NCI-H460 (cell line): ENCODE measurements around the gene PHLPP2. TPM values are rescaled to one million over a fixed set of nuclear protein-coding genes. Genes with fewer than 3 reads are reported as not detected.

ENCODE experiments used
- DNase-seq: peaks from one replicate; pipeline ENCODE4 v3.0.0-alpha.2; 2016; ENCODE audit warnings: low read depth; ENCODE audit errors: extremely low read depth
- total RNA-seq: library from RNA; depleted of rRNA; stranded (reverse); fragments of >200 nt; shearing (Covaris generic); gene quantifications from 2 replicates; pipeline ENCODE4 v1.2.3, GENCODE V29; 2014

Gene PHLPP2
- total RNA-seq, 1 experiment from 2014 or later = 8.2 TPM

DNA sequence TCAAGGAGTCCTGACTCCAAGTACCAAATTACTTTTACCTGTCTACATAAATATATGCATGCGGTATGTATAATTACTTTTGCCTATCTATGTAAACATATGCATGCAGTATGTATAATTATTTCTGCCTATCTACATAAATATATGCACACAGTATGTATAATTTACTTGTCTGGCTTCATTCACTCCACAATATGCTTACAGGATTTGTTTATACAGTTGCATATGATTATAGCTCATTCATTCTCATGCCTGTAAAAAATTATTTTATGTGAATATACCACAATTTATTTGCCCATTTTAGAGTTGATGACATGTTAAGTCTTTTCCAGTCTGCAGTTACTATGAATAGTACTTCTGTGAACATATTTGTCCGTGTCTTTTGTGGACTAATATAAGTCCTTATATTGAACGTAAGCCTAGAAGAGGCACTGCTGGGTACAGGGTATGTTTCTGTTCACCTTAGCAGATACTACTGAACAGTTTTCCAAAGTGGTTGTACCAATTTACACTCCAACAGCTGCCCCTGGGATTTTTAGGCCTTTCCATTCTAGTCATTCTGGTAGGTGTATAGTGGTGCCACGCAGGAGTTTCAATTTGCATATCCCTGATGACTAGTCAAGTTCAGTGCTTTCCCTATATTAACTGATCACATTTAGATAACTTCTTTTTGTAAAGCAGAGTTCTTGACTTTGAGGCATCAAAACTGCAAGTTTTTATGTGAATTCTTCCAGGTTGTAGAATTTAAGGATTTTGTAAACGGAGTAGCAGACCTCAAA is 51.5 kb downstream of the PHLPP2 start:
- no peak for DNase-seq

DNA sequence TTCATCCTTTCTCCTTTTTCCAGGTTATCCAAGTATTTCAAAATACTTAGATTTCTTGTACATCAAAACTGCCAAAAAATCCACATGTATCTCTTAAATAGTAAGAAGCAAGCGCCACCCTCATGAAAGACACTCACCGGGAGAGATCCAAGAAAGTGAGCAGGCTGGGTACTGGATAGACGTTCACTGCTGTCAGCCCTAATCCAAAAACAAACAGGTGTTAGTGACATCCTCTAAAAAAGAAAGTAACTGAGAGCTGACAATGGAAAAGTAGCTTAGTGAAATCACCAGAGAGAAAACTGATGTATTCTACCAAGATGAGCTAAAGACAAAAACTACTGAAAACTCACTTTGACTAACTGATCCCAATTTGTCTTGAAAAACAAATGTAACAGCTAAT is 52.4 kb downstream of the PHLPP2 start:
- DNase-seq = no peak

DNA sequence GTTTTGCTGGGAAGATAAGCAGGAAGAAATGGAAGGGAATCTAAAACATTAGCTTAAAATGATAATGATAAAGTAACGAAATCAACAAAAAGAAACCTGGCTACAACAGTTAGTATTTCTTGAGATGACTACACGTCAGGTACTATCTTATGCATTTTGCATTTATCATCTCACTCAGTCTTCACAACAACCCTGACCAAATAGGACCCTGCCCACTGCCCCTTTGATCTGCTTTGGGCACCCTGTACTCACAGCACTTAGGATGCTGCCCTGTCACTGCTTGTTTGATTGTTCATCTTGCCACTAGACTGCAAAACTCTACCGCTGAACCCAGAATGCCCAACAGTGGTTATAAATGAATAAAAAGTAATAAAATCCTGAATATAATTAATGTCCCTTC is 53.3 kb downstream of the PHLPP2 start:
- no peak for DNase-seq

DNA sequence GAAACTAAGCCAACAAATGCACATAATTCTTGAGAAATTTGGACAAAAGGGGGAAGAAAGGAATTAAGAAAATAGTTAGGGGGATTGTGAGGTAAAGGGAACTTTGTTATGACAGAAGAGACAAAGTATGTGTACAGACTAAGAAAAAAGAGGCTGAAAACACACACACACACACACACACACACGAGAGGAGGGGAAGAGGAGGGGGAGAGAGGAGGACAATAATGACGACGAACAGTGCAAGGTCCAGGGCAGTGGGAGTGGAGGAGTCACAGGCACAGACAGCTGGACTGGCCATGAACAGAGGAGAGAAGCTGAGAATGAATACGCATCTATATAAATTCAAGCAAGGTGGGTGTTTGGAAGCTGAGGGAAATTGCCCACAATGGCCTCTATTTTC is 54.0 kb downstream of the PHLPP2 start:
- no peak for DNase-seq

DNA sequence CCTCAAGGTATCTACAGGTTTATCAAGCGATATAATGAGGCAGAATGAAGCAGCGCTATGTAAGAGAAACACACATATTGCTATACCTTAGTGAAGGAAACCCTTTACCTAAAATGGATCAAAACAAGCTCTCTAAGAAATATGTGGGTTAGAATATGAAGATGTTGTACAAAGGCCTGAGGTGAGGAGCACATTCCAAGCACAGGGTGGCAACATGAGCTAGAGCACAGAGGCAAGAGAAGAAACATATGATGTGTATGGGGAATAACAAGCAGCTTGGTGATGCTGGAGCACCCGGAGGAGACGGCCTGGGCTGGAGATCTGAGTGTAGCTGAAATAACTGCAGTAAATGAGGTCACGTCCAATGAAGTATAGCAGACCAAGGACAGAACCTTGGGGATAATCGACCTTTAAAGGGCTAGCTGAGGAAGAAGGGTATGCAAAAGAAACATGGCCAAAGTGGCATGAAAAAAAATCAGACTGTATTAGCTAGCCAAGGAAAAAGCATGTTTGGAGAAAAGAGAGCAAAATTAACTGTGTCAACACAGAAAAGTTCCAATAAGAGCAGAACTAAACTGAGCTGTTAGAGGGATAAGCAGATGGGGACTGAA is 54.5 kb downstream of the PHLPP2 start:
- no peak for DNase-seq

DNA sequence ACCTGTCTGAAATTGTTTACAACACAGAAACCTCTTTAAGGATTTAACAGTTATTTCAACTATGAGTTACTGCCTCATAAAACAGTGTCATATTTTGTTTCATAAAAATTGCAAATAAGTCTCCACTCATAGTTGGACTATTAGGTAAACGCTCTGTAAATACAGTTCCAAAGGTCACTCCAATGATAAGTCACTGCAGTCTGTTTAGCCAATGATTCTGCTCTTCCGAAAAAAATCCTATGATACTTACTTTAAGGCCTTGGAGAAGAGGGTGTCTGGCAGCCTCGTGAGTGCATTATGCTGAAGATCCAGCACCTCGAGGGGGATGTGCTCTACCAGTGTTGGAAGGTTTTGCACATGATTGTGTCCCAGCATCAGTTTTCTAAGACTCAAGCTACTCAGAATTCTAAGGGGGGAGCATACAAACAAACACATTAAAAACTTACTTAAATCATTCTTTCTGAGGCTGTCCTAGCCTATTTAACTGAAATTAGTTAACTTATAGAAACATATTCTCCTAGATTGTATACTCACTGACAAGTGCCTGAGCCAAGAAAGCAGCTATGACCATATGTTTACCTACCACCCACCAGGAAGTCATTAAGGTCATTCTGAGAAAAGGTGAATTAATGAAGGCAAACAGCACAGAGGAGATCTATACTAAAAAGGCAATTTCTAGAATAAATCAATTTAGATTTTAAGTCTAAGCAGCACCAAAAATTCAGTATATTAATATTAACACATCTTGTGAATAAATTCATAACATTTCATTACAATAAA is 57.4 kb downstream of the PHLPP2 start:
- no peak for DNase-seq

DNA sequence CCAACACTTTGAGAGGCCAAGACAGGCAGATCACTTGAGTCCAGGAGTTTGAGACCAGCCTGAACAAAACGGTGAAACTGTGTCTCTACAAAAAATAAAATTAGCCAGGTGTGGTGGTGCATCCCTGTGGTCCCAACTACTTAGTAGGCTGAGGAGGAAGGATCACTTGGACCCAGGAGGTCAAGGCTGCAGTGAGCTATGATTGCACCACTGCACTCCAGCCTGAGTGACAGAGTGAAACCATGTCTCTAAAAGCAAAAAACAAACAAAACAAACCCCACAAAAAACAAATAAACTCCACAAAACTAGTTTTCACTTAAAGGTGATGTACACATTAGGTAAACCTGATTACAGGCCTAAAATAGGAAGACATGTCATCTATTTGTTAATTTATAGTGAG is 58.2 kb downstream of the PHLPP2 start:
- DNase-seq = no peak

DNA sequence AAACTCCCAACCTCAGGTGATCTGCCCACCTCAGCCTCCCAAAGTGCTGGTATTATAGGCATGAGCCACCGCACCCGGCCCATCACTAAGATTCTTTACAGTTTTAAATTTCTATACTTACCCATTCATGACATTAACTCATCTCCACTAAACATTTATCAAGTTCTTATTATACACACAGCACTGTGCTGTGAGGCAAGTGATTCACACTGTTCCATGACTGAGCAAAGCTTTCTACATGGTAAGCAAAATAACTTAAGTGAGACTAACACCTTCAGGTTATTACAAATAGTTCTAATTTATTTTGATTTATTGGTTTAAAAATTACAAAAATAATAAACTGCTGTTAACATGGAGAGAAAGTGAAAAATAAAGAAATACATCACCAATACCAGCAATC is 65.0 kb downstream of the PHLPP2 start:
- DNase-seq = no peak

DNA sequence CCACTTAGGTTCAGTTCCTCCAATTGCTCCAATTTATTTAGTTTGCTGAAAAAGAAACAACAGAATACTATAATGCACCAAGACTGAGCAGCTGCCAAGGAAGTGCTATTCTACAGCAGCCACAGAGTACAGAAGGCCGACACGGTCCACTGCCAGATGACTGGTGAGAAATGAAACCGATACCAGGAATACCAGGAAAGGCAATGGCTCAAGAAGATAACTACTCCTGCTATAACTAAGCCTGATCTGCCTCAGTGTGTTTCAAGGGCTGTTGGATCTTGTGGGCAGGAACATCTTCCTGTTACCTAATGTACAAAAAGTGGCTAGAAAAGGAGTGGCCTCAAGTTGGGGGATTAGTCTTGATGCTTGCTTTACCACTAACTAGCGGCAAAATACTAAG is 65.7 kb downstream of the PHLPP2 start:
- DNase-seq = no peak

DNA sequence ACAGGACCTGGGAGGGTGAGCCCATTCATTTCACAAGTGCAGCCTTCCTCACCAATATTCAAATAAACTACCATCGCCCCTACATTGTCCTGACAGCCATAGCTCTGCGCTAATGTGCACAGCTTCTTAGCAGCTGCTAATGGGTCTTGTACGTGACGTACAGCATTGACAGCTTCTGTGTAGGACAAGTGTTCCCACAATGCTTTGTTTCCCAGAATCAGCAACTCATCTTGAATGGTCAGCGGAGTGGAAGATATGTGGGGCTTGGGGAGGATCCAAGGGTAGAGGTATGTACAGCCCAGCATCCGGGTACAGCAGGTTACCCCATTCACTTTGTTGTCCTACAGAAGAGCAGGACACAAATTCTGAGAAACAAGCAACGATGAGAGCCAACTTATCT is 74.8 kb downstream of the PHLPP2 start:
- no peak for DNase-seq

DNA sequence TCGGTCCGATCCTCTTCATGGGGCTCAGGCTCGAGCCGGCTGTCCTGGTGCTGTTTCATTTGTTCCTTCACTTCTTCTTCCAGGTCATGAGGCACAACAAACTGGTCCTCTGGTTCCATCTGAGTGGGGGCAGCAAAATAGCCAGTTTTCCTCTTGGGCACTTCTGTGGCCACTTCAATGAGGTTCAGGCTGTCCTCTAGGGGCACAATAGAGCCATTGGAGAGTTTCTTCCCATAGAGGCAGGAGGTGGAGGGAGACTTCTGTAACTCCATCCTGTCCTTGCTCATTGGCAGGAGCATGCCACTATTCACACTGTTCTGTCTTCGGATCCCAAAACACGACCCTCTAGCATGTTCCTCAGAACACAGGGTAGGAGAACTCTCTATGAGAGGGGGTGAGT is 75.6 kb downstream of the PHLPP2 start:
- DNase-seq = peak; percentile 1

DNA sequence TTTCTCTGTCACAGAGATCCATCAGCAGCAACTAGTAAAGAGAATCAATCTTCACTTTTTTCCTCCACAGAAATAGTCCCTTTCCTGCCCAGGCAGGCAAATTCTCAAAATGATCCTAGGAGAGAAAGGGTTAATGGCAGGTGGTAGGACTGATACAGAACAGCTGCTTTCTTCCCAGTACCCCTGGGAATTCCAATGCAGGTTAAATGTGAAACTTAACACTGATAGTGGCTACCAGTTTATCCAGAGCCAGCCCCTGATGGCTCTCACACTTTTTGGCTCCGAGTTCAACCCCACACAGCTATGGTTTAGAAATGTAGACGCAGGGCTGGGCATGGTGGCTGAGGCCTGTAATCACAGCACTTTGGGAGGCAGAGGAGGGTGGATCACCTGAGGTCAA is 76.3 kb downstream of the PHLPP2 start:
- DNase-seq = no peak

DNA sequence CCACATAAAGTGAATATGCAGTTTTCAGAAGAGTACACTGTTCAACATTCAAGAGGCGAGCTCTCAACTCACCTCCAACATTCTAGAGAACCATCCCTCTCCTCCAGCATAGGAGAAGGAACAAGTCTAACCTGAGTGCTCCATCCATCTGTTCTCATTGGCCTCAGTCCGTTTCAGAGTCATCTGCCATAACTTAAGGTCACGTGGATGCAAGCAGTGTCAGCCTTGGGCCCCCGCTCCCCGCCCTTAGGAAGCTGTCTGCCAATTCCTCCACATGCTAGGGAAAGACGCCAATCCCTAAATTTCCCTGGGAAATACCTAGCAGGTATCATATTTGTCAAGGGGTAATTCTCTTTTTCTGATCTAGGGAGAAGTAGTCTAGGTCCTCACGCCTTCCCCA is 77.1 kb downstream of the PHLPP2 start:
- no peak for DNase-seq

DNA sequence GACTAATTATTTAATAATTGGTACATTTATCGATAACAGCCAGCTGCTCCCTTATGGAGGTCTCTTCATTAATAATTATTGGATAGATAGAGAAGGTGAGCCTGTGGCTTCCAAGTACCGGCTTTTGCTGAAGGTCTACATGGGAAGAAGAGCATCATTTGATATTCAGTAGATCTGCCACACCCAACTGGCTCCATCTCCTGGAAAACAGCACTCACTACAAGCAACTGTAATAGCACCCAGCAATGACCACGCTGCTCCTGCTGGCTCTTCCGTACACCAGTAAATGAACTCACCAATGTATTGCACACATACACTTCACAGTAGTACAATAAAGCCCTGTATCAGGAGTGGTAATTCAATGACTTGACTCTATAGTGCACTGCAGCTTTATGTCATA is 79.1 kb downstream of the PHLPP2 start:
- peak; percentile 24 for DNase-seq

DNA sequence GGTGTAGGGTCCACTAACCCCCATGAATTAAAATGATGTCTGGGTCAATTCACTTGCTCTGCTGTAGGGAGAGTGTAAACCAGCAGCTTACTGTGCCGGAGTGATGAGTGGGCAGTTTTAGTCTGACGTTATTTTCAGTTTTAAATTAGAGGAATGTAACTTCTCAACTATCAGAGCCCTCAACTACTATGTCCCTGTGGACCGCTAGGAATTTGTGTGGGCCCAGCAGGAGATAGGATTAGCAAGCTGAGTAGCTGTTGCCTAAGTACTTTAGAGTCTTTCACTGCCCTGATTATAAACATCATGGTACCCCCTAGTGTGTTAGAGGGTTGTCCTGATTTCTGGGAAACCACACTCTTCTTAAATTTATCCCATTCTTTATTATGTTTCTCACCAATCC is 87.1 kb downstream of the PHLPP2 start:
- no peak for DNase-seq

DNA sequence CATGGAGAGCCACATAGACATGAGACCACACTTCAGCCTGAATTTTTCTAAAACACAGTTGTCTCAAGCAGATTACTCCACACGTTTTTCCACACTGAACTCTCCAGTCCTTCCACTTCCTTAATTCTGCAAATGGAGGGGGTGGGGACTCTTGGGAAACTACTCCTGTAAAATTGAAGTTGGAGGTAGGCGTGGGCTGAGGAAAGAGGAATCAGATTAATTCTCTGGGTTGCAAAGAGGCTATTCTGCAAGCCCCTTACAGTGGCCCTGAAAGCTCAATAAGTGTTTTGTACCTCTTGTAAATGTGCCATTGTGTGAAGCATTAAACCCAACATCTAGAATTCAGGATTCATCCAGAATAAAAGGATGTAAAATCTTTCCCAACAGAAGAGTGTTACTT is 88.9 kb downstream of the PHLPP2 start:
- no peak for DNase-seq

DNA sequence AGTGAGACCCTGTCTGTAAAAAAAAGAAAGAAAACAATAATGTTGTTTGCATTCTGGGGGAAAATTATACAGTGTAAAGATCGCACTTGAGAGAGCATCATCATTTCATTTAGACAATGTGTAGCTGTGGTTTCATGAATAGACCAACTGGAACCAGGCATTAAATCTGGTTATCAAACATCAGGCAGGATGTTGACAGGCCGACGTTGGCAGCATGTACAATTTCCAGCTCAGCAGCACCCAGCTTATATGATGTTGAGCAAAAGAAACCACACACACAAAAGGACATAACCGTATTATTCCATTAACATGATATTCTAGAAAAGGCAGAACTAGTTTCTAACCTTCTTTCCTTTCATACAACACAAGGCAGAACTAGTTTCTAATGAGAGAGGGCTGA is 92.7 kb downstream of the PHLPP2 start:
- DNase-seq = no peak

DNA sequence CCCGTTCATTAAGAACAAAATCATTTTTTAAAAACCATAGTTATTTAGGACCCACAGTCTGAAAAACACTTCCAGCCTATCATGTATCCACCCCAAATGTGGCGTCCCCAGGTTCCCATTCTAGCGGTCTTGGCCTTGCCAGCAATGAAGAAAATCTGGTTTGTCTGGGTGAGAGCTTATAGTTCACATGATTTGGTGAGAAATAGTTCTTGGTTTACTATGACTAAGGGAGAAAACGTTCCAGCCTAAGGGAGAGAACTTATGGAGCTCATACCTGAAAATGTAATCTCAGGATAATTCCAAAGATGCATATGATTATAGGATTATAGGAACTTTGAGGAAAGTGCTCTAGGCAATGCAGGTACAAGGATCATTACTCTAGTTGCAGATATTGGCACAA is 93.7 kb downstream of the PHLPP2 start:
- DNase-seq = no peak

DNA sequence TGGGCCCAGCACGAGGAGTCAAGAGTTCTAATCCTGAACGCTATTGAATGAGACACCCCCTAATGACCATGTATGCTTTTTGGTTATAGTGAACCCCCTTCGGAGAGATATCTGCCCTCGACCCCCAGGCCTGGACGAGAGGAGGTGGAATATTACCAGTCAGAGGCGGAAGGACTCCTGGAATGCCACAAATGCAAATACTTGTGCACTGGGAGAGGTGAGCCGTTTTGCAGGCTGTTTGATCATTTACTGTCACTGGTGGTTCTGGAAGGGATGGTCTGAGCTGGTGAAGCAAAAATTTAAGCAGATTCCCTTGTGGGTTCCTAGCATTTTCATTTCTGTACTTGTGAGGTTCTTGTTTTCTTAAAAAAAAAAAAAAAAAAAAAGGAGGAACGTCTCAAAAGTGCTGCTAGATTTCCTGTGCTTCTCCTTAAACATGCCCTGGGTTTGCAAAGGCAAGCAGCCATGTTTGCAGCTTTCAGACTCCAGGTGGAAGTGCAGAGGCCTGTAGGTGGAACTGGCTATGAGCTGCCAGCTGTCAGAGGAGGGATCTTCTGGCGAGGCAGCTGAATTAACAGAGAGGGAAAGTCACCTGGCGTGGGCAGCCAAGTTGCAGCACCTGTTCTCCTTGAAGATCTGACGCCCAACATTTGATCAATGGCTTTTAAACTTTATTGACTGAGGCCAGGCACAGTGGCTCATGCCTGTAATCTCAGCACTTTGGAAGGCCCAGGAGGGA is 95.1 kb downstream of the PHLPP2 start:
- DNase-seq = no peak

DNA sequence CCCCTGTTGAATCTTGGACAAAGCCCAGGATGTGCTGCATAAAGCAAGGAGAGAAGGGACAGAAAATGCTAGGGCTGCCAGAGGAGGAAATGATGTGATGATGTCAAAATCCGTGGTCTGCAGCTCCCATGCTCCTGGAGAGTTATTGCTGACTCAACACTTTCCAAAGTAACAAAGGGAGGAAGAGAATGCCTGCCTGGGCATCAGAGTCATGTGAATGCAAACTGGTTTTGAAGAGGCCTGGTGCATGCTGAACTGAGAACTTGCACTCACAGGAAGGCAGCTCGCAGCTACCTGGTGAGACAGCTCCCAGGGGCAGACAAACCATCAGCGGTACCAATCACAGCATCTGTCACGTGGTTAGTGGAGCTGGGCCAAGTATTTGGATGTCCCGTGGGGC is 95.7 kb downstream of the PHLPP2 start:
- no peak for DNase-seq

DNA sequence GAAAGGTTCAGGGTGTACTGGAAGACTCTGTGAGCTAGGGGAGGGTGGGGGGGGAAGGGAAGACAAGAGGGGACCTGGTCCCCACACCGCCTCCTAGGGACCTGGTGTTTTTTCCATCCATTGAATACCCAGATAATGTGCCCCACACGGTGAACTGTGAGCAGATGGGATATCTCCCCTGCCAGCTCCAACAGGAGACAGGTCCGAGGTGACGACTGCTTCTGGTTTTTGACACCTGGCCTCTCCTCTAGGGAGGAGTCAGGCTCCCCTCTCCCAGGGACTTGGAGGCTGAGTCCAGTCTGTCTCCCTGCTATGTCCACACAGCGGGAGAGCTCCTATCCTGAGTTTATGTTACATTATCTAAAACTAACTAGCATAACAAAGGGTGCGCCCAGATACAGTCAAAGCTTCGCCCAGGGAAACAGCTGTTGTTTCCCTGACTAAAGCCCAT is 96.7 kb downstream of the PHLPP2 start:
- no peak for DNase-seq
